Effector memory CD4-positive, alpha-beta T cell (primary cell): Measurements from ENCODE around the gene GJB5.
"Not testable (repeated sequence)": the region's sequence is repeated elsewhere in the genome, so short reads cannot be mapped to it uniquely, and the experiment has no call there.

Experiments used
- DNase-seq, 3 donors: peaks; one replicate each; pipeline ENCODE4 v3.0.0-alpha.2; 2020
- H3K27ac ChIP-seq: 2 replicates; pipeline ENCODE4 v1.7.0; 2013; ENCODE audit warnings: mild to moderate bottlenecking, low read length, moderate library complexity; ENCODE audit not compliant: insufficient read depth, poor library complexity, severe bottlenecking
- H3K27me3 ChIP-seq: replicated peaks from 2 replicates; pipeline ENCODE4 v1.7.0; 2013; ENCODE audit warnings: mild to moderate bottlenecking, low read length; ENCODE audit not compliant: insufficient read depth, control insufficient read depth, poor library complexity, severe bottlenecking
- H3K36me3 ChIP-seq: 2 replicates; pipeline ENCODE4 v1.7.0; 2013; ENCODE audit warnings: mild to moderate bottlenecking, low read length, moderate library complexity; ENCODE audit not compliant: control insufficient read depth, insufficient read depth
- H3K4me1 ChIP-seq: 2 replicates; pipeline ENCODE4 v1.7.0; 2013; ENCODE audit warnings: low read length, mild to moderate bottlenecking; ENCODE audit not compliant: control insufficient read depth, insufficient read depth, poor library complexity, severe bottlenecking
- H3K4me3 ChIP-seq: 2 replicates; pipeline ENCODE4 v1.7.0; 2013; ENCODE audit warnings: low read length, low read depth, mild to moderate bottlenecking; ENCODE audit not compliant: insufficient read depth, poor library complexity, severe bottlenecking
- H3K9me3 ChIP-seq: 2 replicates; pipeline ENCODE4 v1.7.0; 2013; ENCODE audit warnings: mild to moderate bottlenecking, low read length, moderate library complexity; ENCODE audit not compliant: control insufficient read depth

The GJB5 gene

DNA sequence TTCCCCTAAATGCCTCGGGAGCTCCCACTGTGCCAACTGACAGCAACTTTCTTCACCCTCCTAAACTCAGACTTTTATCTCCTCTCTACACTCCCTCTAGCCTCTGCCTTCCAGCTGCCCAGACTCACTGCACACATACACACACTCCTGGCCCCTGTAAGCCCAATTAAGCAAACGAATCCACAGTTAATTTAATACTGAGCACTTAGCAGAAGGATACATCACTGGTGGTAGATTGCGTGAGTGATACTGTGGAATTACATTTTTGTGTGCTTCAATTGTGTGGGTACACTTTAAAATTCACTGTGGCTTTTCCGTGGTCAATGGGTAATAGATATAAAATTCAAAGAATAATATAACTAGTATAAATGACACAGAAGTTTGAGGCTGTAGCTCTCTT, 33.6 kb upstream of the GJB5 start:
- no peaks in the 10 kb centered on the region for H3K9me3 ChIP-seq
- no peak overlapping the region for H3K27ac ChIP-seq
- no peaks in the 10 kb centered on the region for H3K27me3 ChIP-seq
- H3K4me3 ChIP-seq: no peak overlapping the region
- DNase-seq: no peak
- no peaks in the 10 kb centered on the region for H3K4me1 ChIP-seq
- H3K36me3 ChIP-seq: no peaks in the 10 kb centered on the region

- Histone ChIP-seq H3K4me3 (no peak overlapping the region), H3K27ac (no peak overlapping the region), H3K27me3 (no peaks in the 10 kb centered on the region), H3K4me1 (no peaks in the 10 kb centered on the region), H3K9me3 (no peaks in the 10 kb centered on the region), H3K36me3 (no peaks in the 10 kb centered on the region)
- DNase-seq: no peak
Measured at GRCh38 chr1:34721646-34722355, 33.0 kb upstream of the GJB5 start.

GRCh38 chr1:34726861-34727260, 28.0 kb upstream of the GJB5 start:
- no peak for DNase-seq
- Histone ChIP-seq H3K4me1 (no peaks in the 10 kb centered on the region), H3K4me3 (no peak overlapping the region), H3K9me3 (no peaks in the 10 kb centered on the region), H3K27me3 (no peaks in the 10 kb centered on the region), H3K36me3 (no peaks in the 10 kb centered on the region), H3K27ac (no peak overlapping the region)

GRCh38 chr1:34730485-34730884, 24.4 kb upstream of the GJB5 start:
- H3K27me3 ChIP-seq: no peaks in the 10 kb centered on the region
- H3K36me3 ChIP-seq: no peaks in the 10 kb centered on the region

GRCh38 chr1:34732831-34733230, 22.0 kb upstream of the GJB5 start:
- not testable (repeated sequence) for H3K36me3 ChIP-seq, H3K4me3 ChIP-seq, H3K27ac ChIP-seq, H3K9me3 ChIP-seq, H3K4me1 ChIP-seq, DNase-seq, H3K27me3 ChIP-seq

More at GRCh38 chr1:34730485-34730884, 24.4 kb upstream of the GJB5 start:
- DNase-seq: no peak
- H3K9me3 ChIP-seq: no peaks in the 10 kb centered on the region
- no peak overlapping the region for H3K4me3 ChIP-seq
- no peaks in the 10 kb centered on the region for H3K4me1 ChIP-seq
- H3K27ac ChIP-seq: no peak overlapping the region

GRCh38 chr1:34736692-34737091, 18.2 kb upstream of the GJB5 start:
- DNase-seq: no peak
- Histone ChIP-seq H3K36me3 (no peaks in the 10 kb centered on the region), H3K4me3 (no peak overlapping the region), H3K4me1 (no peaks in the 10 kb centered on the region), H3K27ac (no peak overlapping the region), H3K27me3 (no peaks in the 10 kb centered on the region), H3K9me3 (no peaks in the 10 kb centered on the region)

GRCh38 chr1:34737236-34737635, 17.6 kb upstream of the GJB5 start:
- H3K4me3 ChIP-seq, H3K36me3 ChIP-seq, H3K27me3 ChIP-seq, H3K4me1 ChIP-seq, H3K27ac ChIP-seq, H3K9me3 ChIP-seq, DNase-seq: not testable (repeated sequence)

GRCh38 chr1:34739613-34740012, 15.2 kb upstream of the GJB5 start:
- Histone ChIP-seq H3K9me3 (no peaks in the 10 kb centered on the region), H3K27me3 (no peaks in the 10 kb centered on the region), H3K27ac (no peak overlapping the region), H3K4me1 (peaks cover 3% of the 10 kb centered on the region), H3K36me3 (no peaks in the 10 kb centered on the region), H3K4me3 (no peak overlapping the region)
- DNase-seq: no peak

DNA sequence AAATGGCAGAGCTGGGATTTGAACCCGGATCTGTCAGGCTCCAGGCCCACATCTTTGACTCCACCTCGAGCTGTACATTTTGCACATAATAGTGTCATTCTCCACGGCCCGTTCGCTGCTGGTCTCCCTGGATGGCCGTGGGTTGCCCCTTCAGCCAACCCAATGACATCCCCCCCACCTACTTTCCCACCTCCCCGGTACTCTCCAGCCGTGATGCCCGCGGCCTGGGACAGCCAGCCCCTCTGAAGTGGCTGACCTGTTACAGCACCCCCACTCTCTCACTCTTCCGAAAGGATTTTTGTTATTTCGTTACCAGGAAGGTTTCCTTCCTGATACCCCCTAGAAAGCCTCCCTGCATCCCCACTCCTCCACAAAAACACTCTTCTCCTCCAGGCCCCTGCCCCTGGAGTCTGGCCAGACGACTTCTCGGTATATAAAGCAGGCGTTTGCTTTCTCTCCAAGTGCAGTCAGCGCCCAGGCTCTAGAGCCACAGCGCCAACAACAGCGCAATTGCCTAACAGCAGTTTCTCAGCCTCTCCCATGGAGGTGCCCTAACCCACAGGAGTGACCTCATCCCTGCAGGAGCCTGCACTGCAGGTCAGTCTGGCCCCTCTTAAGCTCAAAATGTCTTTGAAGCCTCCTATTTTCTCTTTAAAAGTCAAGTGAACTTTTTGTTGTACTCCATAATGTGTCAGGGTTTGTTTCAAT, 14.5 kb upstream of the GJB5 start:
- H3K36me3 ChIP-seq: no peaks in the 10 kb centered on the region
- no peaks in the 10 kb centered on the region for H3K27me3 ChIP-seq
- H3K4me1 ChIP-seq: peaks cover 3% of the 10 kb centered on the region
- DNase-seq: no peak
- H3K27ac ChIP-seq: no peak overlapping the region
- H3K9me3 ChIP-seq: no peaks in the 10 kb centered on the region
- H3K4me3 ChIP-seq: no peak overlapping the region

DNA sequence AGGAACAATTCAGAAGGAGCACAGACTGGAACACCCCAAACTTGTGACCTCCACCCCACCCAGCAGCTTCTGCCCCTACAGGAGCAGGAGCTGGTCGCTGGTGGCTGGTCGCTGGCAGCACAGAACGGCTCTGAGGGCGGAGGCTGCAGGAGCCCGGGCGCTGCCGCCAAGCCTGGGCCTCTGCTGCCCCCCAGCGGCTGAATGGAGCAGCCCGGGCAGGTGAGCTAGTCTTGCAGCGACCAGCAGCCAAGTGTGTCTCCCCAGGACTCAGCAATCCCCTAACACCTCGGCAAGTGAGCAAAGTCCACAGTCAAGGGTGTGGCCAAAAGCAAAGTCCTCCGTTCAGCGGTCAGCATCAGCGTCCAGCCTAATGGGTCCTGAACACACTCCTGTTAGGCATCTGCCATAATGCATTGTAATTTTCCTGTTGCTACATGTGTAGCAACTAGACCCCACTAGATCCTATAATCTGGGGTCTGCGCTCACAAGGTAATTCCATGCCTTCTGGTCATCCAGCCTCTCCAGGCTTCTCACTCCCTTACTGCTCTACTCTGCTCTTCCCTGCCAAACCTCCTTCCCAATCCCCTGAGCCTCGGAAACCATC, 12.1 kb upstream of the GJB5 start:
- DNase-seq: peak; percentile 27 to 53 (median 35)
- no peak overlapping the region for H3K4me3 ChIP-seq
- peaks cover 3% of the 10 kb centered on the region for H3K4me1 ChIP-seq
- H3K36me3 ChIP-seq: no peaks in the 10 kb centered on the region
- no peak overlapping the region for H3K27ac ChIP-seq
- H3K9me3 ChIP-seq: no peaks in the 10 kb centered on the region
- H3K27me3 ChIP-seq: no peaks in the 10 kb centered on the region
